ENCODE data around the gene RIMKLB. TPM values are rescaled to one million over a fixed set of nuclear protein-coding genes. Genes with fewer than 3 reads are reported as not detected.

RIMKLB gene
- total RNA-seq, 4 donors from 2014 or later = 2.0 to 20.8 (median 7.2) TPM

DNA sequence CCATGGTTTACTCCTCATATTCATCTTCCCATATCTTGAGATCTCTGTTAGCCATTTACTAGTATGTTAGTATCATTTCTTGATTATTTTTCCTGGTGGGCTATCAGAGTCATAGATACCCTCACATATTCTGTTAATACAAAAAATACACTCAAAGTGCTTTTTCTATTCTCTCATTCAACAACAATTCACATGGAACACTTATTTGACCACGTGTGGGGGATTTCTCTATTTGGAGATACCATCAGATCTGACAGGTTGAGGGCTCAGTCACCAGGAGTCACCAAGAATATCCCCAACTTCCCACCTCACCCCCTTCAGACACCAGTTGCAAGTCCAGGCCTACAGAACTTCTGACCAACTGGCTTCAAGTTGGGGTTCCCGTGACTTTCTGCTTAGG, 72.7 kb downstream of the RIMKLB start:
- TF ChIP-seq POLR2A (IDR thresholded peaks at IDR 0.05) = no peak
- TF ChIP-seq POLR2AphosphoS5 (IDR thresholded peaks at IDR 0.05) = no peak
- TF ChIP-seq EP300 (IDR thresholded peaks at IDR 0.05; ENCODE audit: low read depth) = no peak
- TF ChIP-seq, protein P1, sequence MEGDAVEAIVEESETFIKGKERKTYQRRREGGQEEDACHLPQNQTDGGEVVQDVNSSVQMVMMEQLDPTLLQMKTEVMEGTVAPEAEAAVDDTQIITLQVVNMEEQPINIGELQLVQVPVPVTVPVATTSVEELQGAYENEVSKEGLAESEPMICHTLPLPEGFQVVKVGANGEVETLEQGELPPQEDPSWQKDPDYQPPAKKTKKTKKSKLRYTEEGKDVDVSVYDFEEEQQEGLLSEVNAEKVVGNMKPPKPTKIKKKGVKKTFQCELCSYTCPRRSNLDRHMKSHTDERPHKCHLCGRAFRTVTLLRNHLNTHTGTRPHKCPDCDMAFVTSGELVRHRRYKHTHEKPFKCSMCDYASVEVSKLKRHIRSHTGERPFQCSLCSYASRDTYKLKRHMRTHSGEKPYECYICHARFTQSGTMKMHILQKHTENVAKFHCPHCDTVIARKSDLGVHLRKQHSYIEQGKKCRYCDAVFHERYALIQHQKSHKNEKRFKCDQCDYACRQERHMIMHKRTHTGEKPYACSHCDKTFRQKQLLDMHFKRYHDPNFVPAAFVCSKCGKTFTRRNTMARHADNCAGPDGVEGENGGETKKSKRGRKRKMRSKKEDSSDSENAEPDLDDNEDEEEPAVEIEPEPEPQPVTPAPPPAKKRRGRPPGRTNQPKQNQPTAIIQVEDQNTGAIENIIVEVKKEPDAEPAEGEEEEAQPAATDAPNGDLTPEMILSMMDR (IDR thresholded peaks at IDR 0.05) = no peak
- WGBS, 2 donors (ENCODE audit: low coverage in 1 of 2) = 71 to 93% methylated on average over 1 to 2 of the region's 2 CpGs
- Histone ChIP-seq H3K27me3 (no peaks in the 10 kb centered on the region), H3K4me3 (no peak overlapping the region), H3K4me1 (no peaks in the 10 kb centered on the region), H3K36me3 (no peaks in the 10 kb centered on the region), H3K27ac (no peak overlapping the region), H3K9me3 (no peaks in the 10 kb centered on the region)
- in situ Hi-C loops (cut with MboI; ENCODE audit: low pct_ligation_motif_present in 1 of 4, low pct_unique_long_range_greater_than_20kb in 1 of 4, low sequenced_read_pairs in 3 of 4) (no loop called here), intact Hi-C loops (cut with DNase I; ENCODE audit: low total_unique reads) (no loop called here)
- DNase-seq = no peak

GRCh38 chr12:8771072-8771471, 73.3 kb downstream of the RIMKLB start:
- no peaks in the 10 kb centered on the region for H3K4me1 ChIP-seq
- intact Hi-C loops (cut with DNase I; ENCODE audit: low total_unique reads) = no loop called here
- no peak for TF ChIP-seq POLR2A (IDR thresholded peaks at IDR 0.05)
- in situ Hi-C loops (cut with MboI; ENCODE audit: low pct_ligation_motif_present in 1 of 4, low pct_unique_long_range_greater_than_20kb in 1 of 4, low sequenced_read_pairs in 3 of 4) = no loop called here
- H3K27me3 ChIP-seq = no peaks in the 10 kb centered on the region
- no peak overlapping the region for H3K4me3 ChIP-seq
- no peak for DNase-seq
- no peaks in the 10 kb centered on the region for H3K36me3 ChIP-seq
- WGBS, 2 donors (ENCODE audit: low coverage in 1 of 2) = 88 to 100% methylated on average over 1 of the region's 1 CpG
- no peak overlapping the region for H3K27ac ChIP-seq
- no peaks in the 10 kb centered on the region for H3K9me3 ChIP-seq

GRCh38 chr12:8773461-8773860, 75.7 kb downstream of the RIMKLB start:
- H3K9me3 ChIP-seq = no peaks in the 10 kb centered on the region
- 79% methylated on average over 10 of the region's 10 CpGs; no CpG with 5 or more reads in 1 of the 2 donors for WGBS, 2 donors (ENCODE audit: low coverage in 1 of 2)
- H3K4me3 ChIP-seq = no peak overlapping the region
- no peak overlapping the region for H3K27ac ChIP-seq
- no peaks in the 10 kb centered on the region for H3K27me3 ChIP-seq
- H3K36me3 ChIP-seq = no peaks in the 10 kb centered on the region
- intact Hi-C loops (cut with DNase I; ENCODE audit: low total_unique reads) (no loop called here), in situ Hi-C loops (cut with MboI; ENCODE audit: low pct_ligation_motif_present in 1 of 4, low pct_unique_long_range_greater_than_20kb in 1 of 4, low sequenced_read_pairs in 3 of 4) (no loop called here)
- TF ChIP-seq POLR2A (IDR thresholded peaks at IDR 0.05) (no peak), POLR2AphosphoS5 (IDR thresholded peaks at IDR 0.05) (no peak), EP300 (IDR thresholded peaks at IDR 0.05; ENCODE audit: low read depth) (no peak)
- TF ChIP-seq, protein P1 (IDR thresholded peaks at IDR 0.05) = no peak
- H3K4me1 ChIP-seq = no peaks in the 10 kb centered on the region
- DNase-seq = no peak

DNA sequence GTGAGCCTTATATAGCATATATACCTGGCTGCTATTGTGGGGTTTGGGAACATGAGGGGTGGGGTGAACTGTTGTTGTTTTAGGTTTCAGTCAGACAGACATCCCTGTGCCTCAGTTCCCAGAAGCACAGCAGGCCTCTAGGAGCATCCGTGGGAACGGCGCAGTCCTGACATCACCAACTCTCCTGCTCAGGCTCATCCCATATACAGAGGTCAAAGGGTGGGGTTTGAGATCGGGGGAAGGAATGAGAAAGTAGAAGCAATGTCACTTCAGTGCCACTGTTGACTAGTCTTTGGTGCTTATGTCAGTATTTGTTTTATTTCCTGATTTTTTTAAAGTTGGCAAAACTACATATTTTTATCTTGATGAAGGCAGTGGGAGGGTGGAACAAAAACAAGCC, 81.5 kb downstream of the RIMKLB start:
- no peaks in the 10 kb centered on the region for H3K9me3 ChIP-seq
- 86 to 90% methylated on average over 4 of the region's 4 CpGs for WGBS, 2 donors (ENCODE audit: low coverage in 1 of 2)
- no peak overlapping the region for H3K4me3 ChIP-seq
- no peak for DNase-seq
- H3K36me3 ChIP-seq = no peaks in the 10 kb centered on the region
- in situ Hi-C loops (cut with MboI; ENCODE audit: low pct_ligation_motif_present in 1 of 4, low pct_unique_long_range_greater_than_20kb in 1 of 4, low sequenced_read_pairs in 3 of 4) = no loop called here
- no peaks in the 10 kb centered on the region for H3K27me3 ChIP-seq
- intact Hi-C loops (cut with DNase I; ENCODE audit: low total_unique reads) = no loop called here
- no peak overlapping the region for H3K27ac ChIP-seq
- peaks cover 0 to 3% (median 0%) of the 10 kb centered on the region in 4 donors for H3K4me1 ChIP-seq
- TF ChIP-seq, protein P1 (IDR thresholded peaks at IDR 0.05) = no peak
- TF ChIP-seq EP300 (IDR thresholded peaks at IDR 0.05; ENCODE audit: low read depth) = no peak
- no peak for TF ChIP-seq POLR2AphosphoS5 (IDR thresholded peaks at IDR 0.05)
- TF ChIP-seq POLR2A (IDR thresholded peaks at IDR 0.05) = no peak

- peaks cover 0 to 3% (median 0%) of the 10 kb centered on the region in 4 donors for H3K4me1 ChIP-seq
- no peak for DNase-seq
- H3K27me3 ChIP-seq = no peaks in the 10 kb centered on the region
- in situ Hi-C loops (cut with MboI; ENCODE audit: low pct_ligation_motif_present in 1 of 4, low pct_unique_long_range_greater_than_20kb in 1 of 4, low sequenced_read_pairs in 3 of 4) = no loop called here
- TF ChIP-seq POLR2A (IDR thresholded peaks at IDR 0.05) = no peak
- TF ChIP-seq POLR2AphosphoS5 (IDR thresholded peaks at IDR 0.05) = no peak
- TF ChIP-seq EP300 (IDR thresholded peaks at IDR 0.05; ENCODE audit: low read depth) = no peak
- TF ChIP-seq, protein P1 (IDR thresholded peaks at IDR 0.05) = no peak
- H3K36me3 ChIP-seq = no peaks in the 10 kb centered on the region
- H3K9me3 ChIP-seq = no peaks in the 10 kb centered on the region
- WGBS, 2 donors (ENCODE audit: low coverage in 1 of 2) = 83 to 91% methylated on average over 2 of the region's 2 CpGs
- H3K27ac ChIP-seq = no peak overlapping the region
- H3K4me3 ChIP-seq = no peak overlapping the region
- intact Hi-C loops (cut with DNase I; ENCODE audit: low total_unique reads) = no loop called here
Observed at GRCh38 chr12:8779862-8780261, 82.1 kb downstream of the RIMKLB start.

Measured in transverse colon (tissue), 4 donors.